H9 (cell line): ENCODE data around the gene PCDH9. TPM values are rescaled to one million over a fixed set of nuclear protein-coding genes. Genes with fewer than 3 reads are reported as not detected.

Experiments used
- DNase-seq: peaks from one replicate; pipeline ENCODE4 v3.0.0-alpha.2; 2017
- H2AFZ ChIP-seq: one replicate; pipeline ENCODE4 v1.6.1; 2013; ENCODE audit warnings: mild to moderate bottlenecking, low read length, control low read depth, moderate library complexity
- H2AK5ac ChIP-seq: 2 replicates; pipeline ENCODE4 v1.6.1; 2013; ENCODE audit warnings: low read length, control low read depth, mixed read lengths; ENCODE audit not compliant: insufficient read length
- H2BK120ac ChIP-seq: one replicate; pipeline ENCODE4 v1.6.1; 2013; ENCODE audit warnings: low read depth, mild to moderate bottlenecking, low read length, control low read depth, inconsistent platforms; ENCODE audit not compliant: poor library complexity, severe bottlenecking
- H2BK12ac ChIP-seq: 2 replicates; pipeline ENCODE4 v1.6.1; 2013; ENCODE audit warnings: low read length, control low read depth, mixed read lengths, low read depth; ENCODE audit not compliant: insufficient read length
- H2BK15ac ChIP-seq: 2 replicates; pipeline ENCODE4 v1.6.1; 2013; ENCODE audit warnings: low read depth, low read length, control low read depth
- H2BK20ac ChIP-seq: one replicate; pipeline ENCODE4 v1.6.1; 2013; ENCODE audit warnings: low read depth, mild to moderate bottlenecking, low read length, control low read depth, inconsistent platforms; ENCODE audit not compliant: poor library complexity, severe bottlenecking
- H2BK5ac ChIP-seq: 2 replicates; pipeline ENCODE4 v1.6.1; 2013; ENCODE audit warnings: low read length, control low read depth, mixed read lengths; ENCODE audit not compliant: insufficient read length
- H3K14ac ChIP-seq: 2 replicates; pipeline ENCODE4 v1.6.1; 2013; ENCODE audit warnings: low read length, control low read depth; ENCODE audit not compliant: insufficient read depth
- H3K18ac ChIP-seq: 2 replicates; pipeline ENCODE4 v1.6.1; 2013; ENCODE audit warnings: low read depth, mild to moderate bottlenecking, mixed read lengths, low read length, control low read depth; ENCODE audit not compliant: insufficient read length
- H3K23ac ChIP-seq: 2 replicates; pipeline ENCODE4 v1.6.1; 2013; ENCODE audit warnings: low read length, control low read depth, mixed read lengths, low read depth; ENCODE audit not compliant: insufficient read length
- H3K23me2 ChIP-seq: 2 replicates; pipeline ENCODE4 v1.6.1; 2013; ENCODE audit warnings: low read depth, mild to moderate bottlenecking, mixed read lengths, low read length, control low read depth; ENCODE audit not compliant: insufficient read length, poor library complexity, severe bottlenecking
- H3K27ac ChIP-seq: 2 replicates; pipeline ENCODE4 v1.5.1; 2013; ENCODE audit warnings: low read length, control low read depth, mixed read lengths, low read depth; ENCODE audit not compliant: insufficient read length
- H3K27me3 ChIP-seq: 2 replicates; pipeline ENCODE4 v1.6.1; 2013; ENCODE audit warnings: low read length, control low read depth, inconsistent platforms; ENCODE audit not compliant: insufficient read depth
- H3K4ac ChIP-seq: 2 replicates; pipeline ENCODE4 v1.6.1; 2013; ENCODE audit warnings: low read depth, mild to moderate bottlenecking, control low read depth, inconsistent platforms, low read length, moderate library complexity
- H3K4me1 ChIP-seq: 2 replicates; pipeline ENCODE4 v1.6.1; 2013; ENCODE audit warnings: low read length, control low read depth, inconsistent platforms; ENCODE audit not compliant: insufficient read depth
- H3K4me2 ChIP-seq: 2 replicates; pipeline ENCODE4 v1.6.1; 2013; ENCODE audit warnings: low read length, control low read depth, mixed read lengths; ENCODE audit not compliant: insufficient read length, insufficient read depth
- H3K56ac ChIP-seq: 2 replicates; pipeline ENCODE4 v1.6.1; 2013; ENCODE audit warnings: low read depth, mild to moderate bottlenecking, mixed read lengths, low read length, control low read depth; ENCODE audit not compliant: insufficient read length
- H3K79me1 ChIP-seq: 2 replicates; pipeline ENCODE4 v1.6.1; 2013; ENCODE audit warnings: low read depth, mild to moderate bottlenecking, moderate library complexity, low read length, control low read depth, inconsistent platforms; ENCODE audit not compliant: insufficient read depth, poor library complexity, severe bottlenecking
- H3K79me2 ChIP-seq: 2 replicates; pipeline ENCODE4 v1.6.1; 2013; ENCODE audit warnings: low read length, control low read depth, inconsistent platforms; ENCODE audit not compliant: insufficient read depth
- H3K9ac ChIP-seq: 2 replicates; pipeline ENCODE4 v1.6.1; 2013; ENCODE audit warnings: low read length, control low read depth, mixed read lengths; ENCODE audit not compliant: insufficient read length; ENCODE audit errors: extremely low read depth
- H3K9me3 ChIP-seq: one replicate; pipeline ENCODE4 v1.6.1; 2013; ENCODE audit warnings: low read depth, low read length, inconsistent platforms; ENCODE audit not compliant: control insufficient read depth
- H3T11ph ChIP-seq: one replicate; pipeline ENCODE4 v1.6.1; 2013; ENCODE audit warnings: mild to moderate bottlenecking, low read length, control low read depth, inconsistent platforms
- H4K20me1 ChIP-seq: one replicate; pipeline ENCODE4 v1.6.1; 2013; ENCODE audit not compliant: control insufficient read depth, insufficient read length, insufficient read depth
- H4K5ac ChIP-seq: 2 replicates; pipeline ENCODE4 v1.6.1; 2013; ENCODE audit warnings: low read depth, mild to moderate bottlenecking, mixed read lengths, low read length, control low read depth; ENCODE audit not compliant: insufficient read length
- H4K8ac ChIP-seq: replicated peaks from 2 replicates; pipeline ENCODE4 v1.6.1; 2013; ENCODE audit warnings: low read length, control low read depth, mixed read lengths, low read depth; ENCODE audit not compliant: insufficient read length
- H4K91ac ChIP-seq: 2 replicates; pipeline ENCODE4 v1.6.1; 2013; ENCODE audit warnings: low read depth, mild to moderate bottlenecking, moderate library complexity, mixed read lengths, low read length, control low read depth; ENCODE audit not compliant: insufficient read length
- H3K27ac Mint-ChIP-seq, 3 experiments: 2 replicates in 2 of 3; 3 replicates in 1 of 3; pipeline ENCODE4 v1.8.0; 2020 to 2021; ENCODE audit warnings: mixed read lengths in 3 of 3, mild to moderate bottlenecking in 1 of 3, moderate library complexity in 1 of 3
- H3K27me3 Mint-ChIP-seq: 2 replicates; pipeline ENCODE4 v1.8.0; 2021; ENCODE audit warnings: low read depth, mild to moderate bottlenecking, moderate library complexity, mixed read lengths
- H3K36me3 Mint-ChIP-seq, 3 experiments: 2 replicates in 2 of 3; 3 replicates in 1 of 3; pipeline ENCODE4 v1.8.0; 2020 to 2021; ENCODE audit warnings: low read depth in 3 of 3, mixed read lengths in 3 of 3; ENCODE audit not compliant: insufficient read depth in 1 of 3
- H3K4me1 Mint-ChIP-seq, 2 experiments: 2 replicates each; pipeline ENCODE4 v1.8.0; 2020; ENCODE audit warnings: mixed read lengths in 2 of 2
- H3K4me3 Mint-ChIP-seq, 2 experiments: 2 replicates in 1 of 2; 3 replicates in 1 of 2; pipeline ENCODE4 v1.8.0; 2020 to 2021; ENCODE audit warnings: mild to moderate bottlenecking in 2 of 2, mixed read lengths in 2 of 2, moderate library complexity in 1 of 2
- H3K9me3 Mint-ChIP-seq, 2 experiments: 2 replicates in 1 of 2; 3 replicates in 1 of 2; pipeline ENCODE4 v1.8.0; 2020; ENCODE audit warnings: mild to moderate bottlenecking in 2 of 2, mixed read lengths in 2 of 2, moderate library complexity in 1 of 2
- WGBS: extraction: QIAGEN DNeasy Blood & Tissue Kit; methylation state at CpG from one replicate; pipeline ENCODE4 v1.1.7; 2013; ENCODE audit warnings: missing lambda C conversion rate, low lambda C conversion rate, mixed read lengths; ENCODE audit not compliant: insufficient read length; ENCODE audit errors: extremely low coverage; 5-methylcytosine and 5-hydroxymethylcytosine counted together
- total RNA-seq: library from RNA; stranded (reverse); gene quantifications from 2 replicates; pipeline ENCODE4 v1.2.1, GENCODE V29; 2021
- TF ChIP-seq, protein P1 (sequence below): fragments of 200-600 bp; sonication (generic); conservative IDR thresholded peaks from 3 replicates; pipeline ENCODE4 v1.8.0; 2021; ENCODE audit warnings: antibody characterized with exemption, mild to moderate bottlenecking

PCDH9 gene
- total RNA-seq, 1 experiment from 2014 or later, result 0.11 TPM

DNA sequence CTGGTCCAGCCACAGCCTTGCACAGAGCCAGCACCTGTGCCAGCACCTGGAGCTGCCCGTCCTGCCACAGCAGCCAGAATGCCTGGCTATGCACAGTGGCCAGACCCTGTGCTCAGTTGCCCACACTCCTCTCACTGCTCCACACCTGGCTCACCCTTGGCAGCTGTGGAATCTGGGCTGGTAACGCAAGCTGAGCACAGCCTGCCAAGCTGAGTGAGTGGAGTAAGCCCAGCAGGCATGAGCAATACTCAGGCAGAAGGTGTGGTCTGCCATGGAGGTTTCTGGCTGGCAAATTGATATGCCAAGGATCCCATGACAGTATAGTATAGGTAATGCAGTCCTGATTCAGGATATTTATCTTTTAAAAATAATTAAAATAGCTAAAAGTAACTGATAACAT lies 122.2 kb downstream of the PCDH9 start:
- WGBS, result no CpG with 5 or more reads among the region's 2 CpGs
- H3K27ac Mint-ChIP-seq, result no peak overlapping the region

More for the DNA sequence above, 122.2 kb downstream of the PCDH9 start:
- H3K9me3 Mint-ChIP-seq, result peaks cover 5 to 6% of the 10 kb centered on the region in 2 experiments; a peak in 4 of 5 replicates
- no peak for DNase-seq
- H3K27me3 Mint-ChIP-seq, result no peaks in the 10 kb centered on the region
- no peaks in the 10 kb centered on the region for H3K79me2 ChIP-seq
- H2AFZ ChIP-seq, result no peak overlapping the region
- no peaks in the 10 kb centered on the region for H3K4me1 ChIP-seq
- H3K18ac ChIP-seq, result no peak overlapping the region
- no peak overlapping the region for H3T11ph ChIP-seq
- H3K4me3 Mint-ChIP-seq, result no peak overlapping the region
- no peak overlapping the region for H4K5ac ChIP-seq
- no peak overlapping the region for H2BK12ac ChIP-seq
- H3K14ac ChIP-seq, result no peak overlapping the region
- no peaks in the 10 kb centered on the region for H3K79me1 ChIP-seq
- H3K4me1 Mint-ChIP-seq, result no peaks in the 10 kb centered on the region
- no peak overlapping the region for H2BK120ac ChIP-seq
- no peaks in the 10 kb centered on the region for H3K9me3 ChIP-seq
- H3K27me3 ChIP-seq, result no peaks in the 10 kb centered on the region
- no peak overlapping the region for H4K8ac ChIP-seq
- H3K23me2 ChIP-seq, result no peaks in the 10 kb centered on the region
- H4K20me1 ChIP-seq, result no peaks in the 10 kb centered on the region
- H3K56ac ChIP-seq, result no peak overlapping the region
- H2BK20ac ChIP-seq, result no peak overlapping the region
- TF ChIP-seq, protein P1, sequence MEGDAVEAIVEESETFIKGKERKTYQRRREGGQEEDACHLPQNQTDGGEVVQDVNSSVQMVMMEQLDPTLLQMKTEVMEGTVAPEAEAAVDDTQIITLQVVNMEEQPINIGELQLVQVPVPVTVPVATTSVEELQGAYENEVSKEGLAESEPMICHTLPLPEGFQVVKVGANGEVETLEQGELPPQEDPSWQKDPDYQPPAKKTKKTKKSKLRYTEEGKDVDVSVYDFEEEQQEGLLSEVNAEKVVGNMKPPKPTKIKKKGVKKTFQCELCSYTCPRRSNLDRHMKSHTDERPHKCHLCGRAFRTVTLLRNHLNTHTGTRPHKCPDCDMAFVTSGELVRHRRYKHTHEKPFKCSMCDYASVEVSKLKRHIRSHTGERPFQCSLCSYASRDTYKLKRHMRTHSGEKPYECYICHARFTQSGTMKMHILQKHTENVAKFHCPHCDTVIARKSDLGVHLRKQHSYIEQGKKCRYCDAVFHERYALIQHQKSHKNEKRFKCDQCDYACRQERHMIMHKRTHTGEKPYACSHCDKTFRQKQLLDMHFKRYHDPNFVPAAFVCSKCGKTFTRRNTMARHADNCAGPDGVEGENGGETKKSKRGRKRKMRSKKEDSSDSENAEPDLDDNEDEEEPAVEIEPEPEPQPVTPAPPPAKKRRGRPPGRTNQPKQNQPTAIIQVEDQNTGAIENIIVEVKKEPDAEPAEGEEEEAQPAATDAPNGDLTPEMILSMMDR, result no peak
- no peak overlapping the region for H3K23ac ChIP-seq
- H3K27ac ChIP-seq, result no peak overlapping the region
- no peak overlapping the region for H3K4me2 ChIP-seq
- H3K36me3 Mint-ChIP-seq, result peaks cover 0 to 5% (median 0%) of the 10 kb centered on the region in 3 experiments; a peak in 5 of 7 replicates
- H2AK5ac ChIP-seq, result no peak overlapping the region
- H2BK15ac ChIP-seq, result no peak overlapping the region
- H3K4ac ChIP-seq, result no peak overlapping the region
- H3K9ac ChIP-seq, result no peak overlapping the region
- H4K91ac ChIP-seq, result no peak overlapping the region
- H2BK5ac ChIP-seq, result no peak overlapping the region
